HUES64 (cell line): ENCODE results near the gene ZNF304.

ENCODE experiments used
- H3K27ac ChIP-seq: 2 replicates; pipeline ENCODE4 v1.7.0; 2013; ENCODE audit warnings: low read depth, low read length, inconsistent platforms
- H3K27me3 ChIP-seq: 2 replicates; pipeline ENCODE4 v1.6.1; 2013; ENCODE audit warnings: mild to moderate bottlenecking, low read length; ENCODE audit not compliant: insufficient read depth
- H3K36me3 ChIP-seq: 2 replicates; pipeline ENCODE4 v1.6.1; 2013; ENCODE audit warnings: mild to moderate bottlenecking, low read length; ENCODE audit not compliant: insufficient read depth
- H3K4me1 ChIP-seq: 2 replicates; pipeline ENCODE4 v1.6.1; 2013; ENCODE audit warnings: mild to moderate bottlenecking, low read length, moderate library complexity; ENCODE audit not compliant: insufficient read depth
- H3K4me3 ChIP-seq: 2 replicates; pipeline ENCODE4 v1.5.1; 2013; ENCODE audit warnings: mild to moderate bottlenecking, low read length, moderate library complexity
- H3K9ac ChIP-seq: 2 replicates; pipeline ENCODE4 v1.6.1; 2013; ENCODE audit warnings: mild to moderate bottlenecking, low read depth, low read length
- H3K9me3 ChIP-seq: 2 replicates; pipeline ENCODE4 v1.6.1; 2013; ENCODE audit warnings: low read depth, low read length; ENCODE audit not compliant: insufficient read depth
- WGBS: fragments of 150-250, 120-280 bp; methylation state at CpG from one replicate; pipeline ENCODE4 v1.1.7; 2013; ENCODE audit warnings: missing lambda C conversion rate; 5-methylcytosine and 5-hydroxymethylcytosine counted together

ZNF304 gene

GRCh38 chr19:57321116-57321515 is 30.0 kb upstream of the ZNF304 start:
- Histone ChIP-seq H3K4me1 (peaks cover 11% of the 10 kb centered on the region; the same call in 1 of the 2 replicates), H3K9me3 (no peaks in the 10 kb centered on the region), H3K4me3 (peak overlapping the region; percentile 85), H3K27ac (peak overlapping the region; percentile 87; the same call in 1 of the 2 replicates), H3K36me3 (peaks cover 28% of the 10 kb centered on the region), H3K9ac (peak overlapping the region; percentile 89), H3K27me3 (peaks cover 16% of the 10 kb centered on the region)
- 62% methylated on average over 8 of the region's 8 CpGs for WGBS

- Histone ChIP-seq H3K27me3 (peaks cover 10% of the 10 kb centered on the region), H3K4me1 (peaks cover 11% of the 10 kb centered on the region; the same call in 1 of the 2 replicates), H3K9me3 (no peaks in the 10 kb centered on the region), H3K4me3 (peak overlapping the region; percentile 85), H3K9ac (peak overlapping the region; percentile 89; the same call in 1 of the 2 replicates), H3K36me3 (peaks cover 34% of the 10 kb centered on the region), H3K27ac (no peak overlapping the region)
- 89% methylated on average over 3 of the region's 3 CpGs for WGBS
These were observed 29.3 kb upstream of the ZNF304 start for GRCh38 chr19:57321751-57322150.

GRCh38 chr19:57324992-57325391 is 26.1 kb upstream of the ZNF304 start:
- Histone ChIP-seq H3K4me1 (peaks cover 8% of the 10 kb centered on the region; the same call in 1 of the 2 replicates), H3K9ac (no peak overlapping the region), H3K4me3 (no peak overlapping the region), H3K27ac (no peak overlapping the region), H3K9me3 (no peaks in the 10 kb centered on the region), H3K36me3 (peaks cover 63% of the 10 kb centered on the region), H3K27me3 (no peaks in the 10 kb centered on the region)

DNA sequence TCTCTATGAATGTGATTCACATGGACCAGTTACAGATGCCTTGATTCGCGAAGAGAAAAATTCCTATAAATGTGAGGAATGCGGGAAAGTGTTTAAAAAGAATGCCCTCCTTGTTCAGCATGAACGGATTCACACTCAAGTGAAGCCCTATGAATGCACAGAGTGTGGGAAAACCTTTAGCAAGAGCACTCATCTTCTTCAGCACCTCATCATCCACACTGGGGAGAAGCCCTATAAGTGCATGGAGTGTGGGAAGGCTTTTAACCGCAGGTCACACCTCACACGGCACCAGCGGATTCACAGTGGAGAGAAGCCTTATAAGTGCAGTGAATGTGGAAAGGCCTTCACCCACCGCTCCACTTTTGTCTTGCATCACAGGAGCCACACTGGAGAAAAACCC is 23.1 kb upstream of the ZNF304 start:
- Histone ChIP-seq H3K27ac (no peak overlapping the region), H3K4me3 (no peak overlapping the region), H3K4me1 (no peaks in the 10 kb centered on the region), H3K36me3 (peaks cover 70% of the 10 kb centered on the region), H3K27me3 (no peaks in the 10 kb centered on the region), H3K9ac (no peak overlapping the region), H3K9me3 (no peaks in the 10 kb centered on the region)
- WGBS = 98% methylated on average over 8 of the region's 8 CpGs

- no peak overlapping the region for H3K9ac ChIP-seq
- no peaks in the 10 kb centered on the region for H3K9me3 ChIP-seq
- H3K27me3 ChIP-seq = no peaks in the 10 kb centered on the region
- H3K36me3 ChIP-seq = peaks cover 12% of the 10 kb centered on the region
- WGBS = 90% methylated on average over 4 of the region's 4 CpGs
- H3K4me1 ChIP-seq = no peaks in the 10 kb centered on the region
- no peak overlapping the region for H3K27ac ChIP-seq
- no peak overlapping the region for H3K4me3 ChIP-seq
These were observed 16.9 kb upstream of the ZNF304 start for GRCh38 chr19:57334191-57334590.

DNA sequence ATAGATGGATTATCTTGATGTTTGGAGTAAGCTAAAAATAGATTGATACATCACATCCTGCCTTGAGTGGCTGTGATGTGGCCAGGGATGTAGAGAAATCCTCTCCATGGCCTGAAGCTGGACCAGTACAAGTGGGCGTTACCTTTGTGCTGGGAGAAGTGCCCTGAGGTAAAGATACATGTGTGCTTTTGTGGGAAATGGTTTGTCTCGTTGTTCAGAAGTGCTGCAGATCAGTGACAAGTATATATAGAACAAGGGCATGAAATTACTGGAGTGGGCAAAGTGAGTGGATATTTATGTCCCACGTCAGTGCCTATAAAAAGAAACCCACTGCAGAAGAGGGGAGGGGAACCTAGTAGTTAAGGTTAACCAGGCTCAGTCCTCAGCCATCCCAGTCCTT is 12.2 kb upstream of the ZNF304 start:
- 85% methylated on average over 3 of the region's 3 CpGs for WGBS
- H3K36me3 ChIP-seq = no peaks in the 10 kb centered on the region
- H3K4me1 ChIP-seq = no peaks in the 10 kb centered on the region
- no peaks in the 10 kb centered on the region for H3K9me3 ChIP-seq
- no peak overlapping the region for H3K4me3 ChIP-seq
- H3K27ac ChIP-seq = no peak overlapping the region
- H3K9ac ChIP-seq = no peak overlapping the region
- H3K27me3 ChIP-seq = no peaks in the 10 kb centered on the region

- 90% methylated on average over 6 of the region's 6 CpGs for WGBS
- Histone ChIP-seq H3K27me3 (peaks cover 16% of the 10 kb centered on the region; the same call in 1 of the 2 replicates), H3K9me3 (no peaks in the 10 kb centered on the region), H3K36me3 (no peaks in the 10 kb centered on the region), H3K4me3 (no peak overlapping the region), H3K27ac (no peak overlapping the region), H3K4me1 (no peaks in the 10 kb centered on the region), H3K9ac (no peak overlapping the region)
These were observed 8.5 kb upstream of the ZNF304 start for GRCh38 chr19:57342582-57342981.

GRCh38 chr19:57348136-57348535 is 2.9 kb upstream of the ZNF304 start:
- no peak overlapping the region for H3K4me3 ChIP-seq
- peaks cover 16% of the 10 kb centered on the region; the same call in 1 of the 2 replicates for H3K27me3 ChIP-seq
- no peaks in the 10 kb centered on the region for H3K9me3 ChIP-seq
- H3K27ac ChIP-seq = no peak overlapping the region
- no peaks in the 10 kb centered on the region for H3K36me3 ChIP-seq
- H3K9ac ChIP-seq = no peak overlapping the region
- 77% methylated on average over 3 of the region's 3 CpGs for WGBS
- no peaks in the 10 kb centered on the region for H3K4me1 ChIP-seq

DNA sequence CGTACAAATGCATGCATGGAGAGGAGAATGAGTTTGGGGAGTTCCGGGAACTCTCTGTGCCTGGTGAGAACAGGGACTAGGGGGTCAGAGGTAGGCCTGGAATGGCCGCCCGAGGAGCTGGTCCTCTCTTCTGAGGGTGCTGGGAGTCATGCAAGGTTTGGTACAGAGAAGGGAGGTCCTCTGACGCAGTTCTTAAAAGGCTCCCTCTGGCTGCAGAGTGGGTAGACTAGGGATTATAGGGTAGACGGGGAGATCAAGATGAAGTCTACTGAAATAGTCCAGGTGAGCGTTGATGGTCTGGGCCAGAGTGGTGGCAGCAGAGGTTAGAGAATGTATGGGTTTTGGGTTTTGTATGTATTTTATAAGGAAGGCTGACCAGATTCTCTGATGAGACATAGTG is 796 bp downstream of the ZNF304 start:
- 24% methylated on average over 7 of the region's 7 CpGs for WGBS
- Histone ChIP-seq H3K27ac (no peak overlapping the region; the same call in 1 of the 2 replicates), H3K36me3 (peaks cover 28% of the 10 kb centered on the region), H3K9ac (peak overlapping the region; percentile 85), H3K27me3 (peaks cover 5% of the 10 kb centered on the region; the same call in 1 of the 2 replicates), H3K4me3 (peak overlapping the region; percentile 98), H3K4me1 (no peaks in the 10 kb centered on the region), H3K9me3 (no peaks in the 10 kb centered on the region)

DNA sequence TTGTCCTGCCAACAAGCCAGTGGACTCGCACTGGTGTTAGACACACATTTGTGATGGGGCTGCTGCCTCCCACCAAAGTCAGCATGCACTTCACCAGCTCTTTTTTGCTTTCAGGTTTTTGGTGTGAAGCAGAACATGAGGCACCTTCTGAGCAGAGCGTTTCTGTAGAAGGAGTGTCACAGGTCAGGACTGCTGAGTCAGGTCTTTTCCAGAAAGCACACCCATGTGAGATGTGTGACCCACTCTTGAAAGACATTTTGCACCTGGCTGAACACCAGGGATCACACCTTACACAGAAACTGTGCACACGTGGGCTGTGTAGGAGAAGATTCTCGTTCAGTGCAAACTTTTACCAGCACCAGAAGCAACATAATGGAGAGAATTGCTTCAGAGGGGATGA is 4.8 kb downstream of the ZNF304 start:
- peaks cover 56% of the 10 kb centered on the region for H3K36me3 ChIP-seq
- WGBS = 95% methylated on average over 4 of the region's 4 CpGs
- H3K27ac ChIP-seq = no peak overlapping the region
- H3K9ac ChIP-seq = no peak overlapping the region
- no peak overlapping the region for H3K4me3 ChIP-seq
- no peaks in the 10 kb centered on the region for H3K27me3 ChIP-seq
- H3K4me1 ChIP-seq = no peaks in the 10 kb centered on the region
- H3K9me3 ChIP-seq = no peaks in the 10 kb centered on the region

GRCh38 chr19:57357406-57357805 is 6.3 kb downstream of the ZNF304 start:
- Histone ChIP-seq H3K4me1 (no peaks in the 10 kb centered on the region; the same call in 1 of the 2 replicates), H3K27ac (no peak overlapping the region), H3K36me3 (peaks cover 56% of the 10 kb centered on the region), H3K27me3 (no peaks in the 10 kb centered on the region), H3K4me3 (no peak overlapping the region), H3K9ac (no peak overlapping the region), H3K9me3 (no peaks in the 10 kb centered on the region)
- 96% methylated on average over 5 of the region's 5 CpGs for WGBS

DNA sequence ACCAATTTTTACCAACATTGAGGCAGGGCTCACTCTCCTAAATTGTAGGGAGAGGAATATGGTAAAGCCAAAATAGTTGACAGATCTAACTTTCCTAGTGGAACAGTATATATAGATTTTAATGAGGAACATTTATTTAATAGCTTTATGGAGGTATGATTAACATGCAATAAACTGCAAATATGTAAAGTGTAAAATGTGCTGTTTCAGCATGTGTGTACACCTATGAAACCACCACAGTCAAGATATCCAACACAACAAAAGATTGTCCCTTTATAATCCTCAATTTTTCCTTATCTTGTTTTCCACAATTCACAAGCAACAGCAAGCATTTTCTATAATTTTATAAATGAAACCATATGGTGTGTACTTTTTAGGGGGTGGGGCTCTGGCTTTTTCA is 8.2 kb downstream of the ZNF304 start:
- Histone ChIP-seq H3K4me3 (no peak overlapping the region), H3K9ac (no peak overlapping the region), H3K4me1 (no peaks in the 10 kb centered on the region; the same call in 1 of the 2 replicates), H3K9me3 (no peaks in the 10 kb centered on the region), H3K27ac (no peak overlapping the region), H3K36me3 (peaks cover 53% of the 10 kb centered on the region), H3K27me3 (no peaks in the 10 kb centered on the region)
